OCI-LY1 (cell line): ENCODE data around the gene NDUFV1.

ENCODE experiments used
- H2AFZ ChIP-seq: fragments of 200-600 bp; sonication (generic), shearing (Covaris generic); 2 replicates; pipeline ENCODE4 v1.6.0; 2014; ENCODE audit warnings: antibody characterized with exemption, mild to moderate bottlenecking, low read length
- H3F3A ChIP-seq: fragments of 200-600 bp; sonication (generic), shearing (Covaris generic); 2 replicates; pipeline ENCODE4 v1.6.0; 2014; ENCODE audit warnings: mild to moderate bottlenecking, antibody characterized with exemption, low read length, moderate library complexity; ENCODE audit not compliant: insufficient read depth
- H3K27ac ChIP-seq: fragments of 200-600 bp; sonication (generic); 2 replicates; pipeline ENCODE4 v1.5.1; 2014; ENCODE audit warnings: low read length, mixed run types, mild to moderate bottlenecking, low read depth; ENCODE audit not compliant: poor library complexity, severe bottlenecking
- H3K27me3 ChIP-seq: fragments of 200-600 bp; sonication (generic); 2 replicates; pipeline ENCODE4 v1.6.0; 2014; ENCODE audit warnings: antibody characterized with exemption, mild to moderate bottlenecking, low read length, moderate library complexity; ENCODE audit not compliant: insufficient read depth
- H3K36me3 ChIP-seq: fragments of 200-600 bp; sonication (generic); 2 replicates; pipeline ENCODE4 v1.6.1; 2014; ENCODE audit warnings: mild to moderate bottlenecking, antibody characterized with exemption, low read length, moderate library complexity, mixed read lengths; ENCODE audit not compliant: insufficient read depth
- H3K4me1 ChIP-seq: fragments of 200-600 bp; sonication (generic); 2 replicates; pipeline ENCODE4 v1.5.1; 2014; ENCODE audit warnings: mild to moderate bottlenecking, low read length, moderate library complexity; ENCODE audit not compliant: insufficient read depth, severe bottlenecking
- H3K4me2 ChIP-seq: fragments of 200-600 bp; sonication (generic), shearing (Covaris generic); 2 replicates; pipeline ENCODE4 v1.6.1; 2014; ENCODE audit warnings: low read length
- H3K4me3 ChIP-seq: fragments of 200-600 bp; sonication (generic); 2 replicates; pipeline ENCODE4 v1.5.1; 2014; ENCODE audit warnings: low read length, low read depth, mild to moderate bottlenecking, mixed read lengths; ENCODE audit not compliant: poor library complexity, severe bottlenecking
- H3K79me2 ChIP-seq: fragments of 200-600 bp; shearing (Covaris generic); 2 replicates; pipeline ENCODE4 v1.6.1; 2016; ENCODE audit warnings: mixed run types, low read length, mixed read lengths; ENCODE audit not compliant: insufficient read depth
- H3K9ac ChIP-seq: fragments of 200-600 bp; sonication (generic), shearing (Covaris generic); 2 replicates; pipeline ENCODE4 v1.6.1; 2014; ENCODE audit warnings: mild to moderate bottlenecking, low read length, mixed read lengths
- H3K9me2 ChIP-seq: fragments of 200-600 bp; sonication (generic), shearing (Covaris generic); 2 replicates; pipeline ENCODE4 v1.6.1; 2014; ENCODE audit warnings: low read depth, mild to moderate bottlenecking, low read length, mixed read lengths
- H3K9me3 ChIP-seq: fragments of 200-600 bp; shearing (Covaris generic); 2 replicates; pipeline ENCODE4 v1.6.1; 2014; ENCODE audit warnings: low read length, mixed read lengths
- H4K20me1 ChIP-seq: fragments of 200-600 bp; sonication (generic), shearing (Covaris generic); 2 replicates; pipeline ENCODE4 v1.6.0; 2016; ENCODE audit warnings: mild to moderate bottlenecking, low read length; ENCODE audit not compliant: insufficient read depth
- CTCF ChIP-seq: fragments of 200-600 bp; sonication (generic), shearing (Covaris generic); IDR thresholded peaks from 2 replicates; pipeline ENCODE4 v1.5.1; 2017; ENCODE audit warnings: mild to moderate bottlenecking, antibody characterized with exemption, low read length, moderate library complexity, mixed read lengths
- EZH2 ChIP-seq: fragments of 200-600 bp; sonication (generic), shearing (Covaris generic); IDR thresholded peaks from 2 replicates; pipeline ENCODE4 v1.8.0; 2017; ENCODE audit warnings: borderline replicate concordance, mixed run types, mild to moderate bottlenecking, antibody characterized with exemption, low read length, moderate library complexity, mixed read lengths

Gene NDUFV1

GRCh38 chr11:67576735-67577475 is 29.8 kb upstream of the NDUFV1 start:
- Histone ChIP-seq H4K20me1 (no peaks in the 10 kb centered on the region), H3K27ac (no peak overlapping the region), H3K9ac (no peak overlapping the region), H3K79me2 (no peaks in the 10 kb centered on the region), H2AFZ (no peak overlapping the region), H3K27me3 (peaks cover 4% of the 10 kb centered on the region; the same call in 1 of the 2 replicates), H3K9me3 (no peaks in the 10 kb centered on the region), H3K4me2 (no peak overlapping the region), H3K36me3 (no peaks in the 10 kb centered on the region), H3F3A (no peaks in the 10 kb centered on the region), H3K4me3 (no peak overlapping the region), H3K4me1 (peaks cover 8% of the 10 kb centered on the region), H3K9me2 (no peaks in the 10 kb centered on the region)
- TF ChIP-seq EZH2 (no peak), CTCF (peak; percentile 34; the same call in 1 of the 2 replicates)

- Histone ChIP-seq H3K36me3 (no peaks in the 10 kb centered on the region), H3K4me3 (no peak overlapping the region), H3K4me2 (no peak overlapping the region), H3K27me3 (peaks cover 10% of the 10 kb centered on the region), H3K9me3 (no peaks in the 10 kb centered on the region), H3F3A (no peaks in the 10 kb centered on the region), H3K79me2 (no peaks in the 10 kb centered on the region), H3K4me1 (peaks cover 14% of the 10 kb centered on the region), H3K27ac (no peak overlapping the region), H2AFZ (no peak overlapping the region), H3K9ac (no peak overlapping the region), H4K20me1 (no peaks in the 10 kb centered on the region), H3K9me2 (no peaks in the 10 kb centered on the region)
- TF ChIP-seq CTCF: no peak
- TF ChIP-seq EZH2: no peak
These were observed 28.8 kb upstream of the NDUFV1 start for GRCh38 chr11:67577951-67578350.

- Histone ChIP-seq H3K9ac (no peak overlapping the region), H3F3A (0 out of 2 replicates have a peak, but pooled peaks cover under 1% of the 10 kb centered on the region), H3K27me3 (peaks cover 7% of the 10 kb centered on the region), H3K4me3 (no peak overlapping the region), H3K27ac (no peak overlapping the region), H3K4me2 (no peak overlapping the region), H3K4me1 (peaks cover 37% of the 10 kb centered on the region), H4K20me1 (no peaks in the 10 kb centered on the region), H3K9me2 (no peaks in the 10 kb centered on the region), H2AFZ (no peak overlapping the region), H3K79me2 (no peaks in the 10 kb centered on the region), H3K9me3 (no peaks in the 10 kb centered on the region), H3K36me3 (peaks cover 21% of the 10 kb centered on the region)
- no peak for TF ChIP-seq CTCF
- no peak for TF ChIP-seq EZH2
These were observed 25.3 kb upstream of the NDUFV1 start for GRCh38 chr11:67581469-67581868.
